Lower lobe of right lung (tissue), 2 donors: Measurements from ENCODE around the gene BRD2. TPM values are rescaled to one million over a fixed set of nuclear protein-coding genes. Genes with fewer than 3 reads are reported as not detected.
A peak's percentile ranks its signal among the peaks of the same experiment; 100 is the strongest.

Source experiments
- ATAC-seq, 2 donors: fragments of 200-7000 bp; cut with Tn5 transposase; one replicate each; pipeline ENCODE4 v1.9.1; 2020 to 2022; ENCODE audit warnings: mild to moderate bottlenecking in 2 of 2, moderate library complexity in 2 of 2
- DNase-seq: peaks from one replicate; pipeline ENCODE4 v3.0.0-alpha.2; 2020
- H3K27ac ChIP-seq: fragments of 200-600 bp; one replicate; pipeline ENCODE4 v1.8.0; 2022
- H3K27me3 ChIP-seq: fragments of 200-600 bp; one replicate; pipeline ENCODE4 v1.8.0; 2022; ENCODE audit warnings: low read depth
- H3K36me3 ChIP-seq: fragments of 200-600 bp; one replicate; pipeline ENCODE4 v1.8.0; 2022; ENCODE audit warnings: mild to moderate bottlenecking
- H3K4me1 ChIP-seq: fragments of 200-600 bp; one replicate; pipeline ENCODE4 v1.8.0; 2022
- H3K4me3 ChIP-seq: fragments of 200-600 bp; one replicate; pipeline ENCODE4 v1.8.0; 2022; ENCODE audit warnings: mild to moderate bottlenecking
- H3K9me3 ChIP-seq: fragments of 200-600 bp; one replicate; pipeline ENCODE4 v1.8.0; 2022
- CTCF ChIP-seq: fragments of 200-600 bp; IDR thresholded peaks from one replicate; pipeline ENCODE4 v1.8.0; 2022; ENCODE audit warnings: antibody characterized with exemption, mild to moderate bottlenecking
- intact Hi-C: fragments of 100-400 bp; cut with DNase I; formaldehyde crosslinking; loops from one replicate; pipeline ENCODE4 v1.11.0; 2022
- total RNA-seq: library from RNA; stranded (reverse); fragmentation: NEBNext Ultra II Directional; extraction: Animal tissue kit (Norgen Biotek cat#: 25700); gene quantifications from one replicate; pipeline ENCODE4 v1.2.1, GENCODE V29; 2021
- donor health status: DM: no; HTN: yes; CAD: no; lungs with severe emphysema.

Gene BRD2
- total RNA-seq, 1 donor from 2014 or later, result 173 TPM

DNA sequence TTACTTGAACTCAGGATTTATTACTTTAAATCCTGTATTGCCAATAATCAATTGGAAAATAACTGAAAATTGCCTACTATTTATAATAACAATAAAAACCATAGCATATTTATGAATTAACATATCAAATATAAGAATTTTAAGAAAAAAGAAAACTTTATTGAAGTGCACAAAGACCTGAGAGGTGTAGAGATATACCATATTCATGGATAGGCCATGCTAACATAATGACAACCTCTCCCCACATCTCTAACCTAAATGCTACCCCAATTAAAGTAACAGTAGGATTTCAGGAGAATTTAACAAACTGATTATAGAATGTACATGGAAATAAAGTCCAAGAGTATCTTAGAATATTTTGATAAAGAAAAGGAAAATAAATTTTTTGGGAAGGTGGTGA lies 22.4 kb upstream of the BRD2 start:
- H3K4me1 ChIP-seq, result peaks cover 51% of the 10 kb centered on the region
- no peak for TF ChIP-seq CTCF
- H3K27ac ChIP-seq, result no peak overlapping the region
- ATAC-seq (no peak), DNase-seq (no peak)
- H3K36me3 ChIP-seq, result peaks cover 12% of the 10 kb centered on the region
- no peak overlapping the region for H3K4me3 ChIP-seq
- intact Hi-C loops, result no loop called here
- no peaks in the 10 kb centered on the region for H3K27me3 ChIP-seq
- no peaks in the 10 kb centered on the region for H3K9me3 ChIP-seq

DNA sequence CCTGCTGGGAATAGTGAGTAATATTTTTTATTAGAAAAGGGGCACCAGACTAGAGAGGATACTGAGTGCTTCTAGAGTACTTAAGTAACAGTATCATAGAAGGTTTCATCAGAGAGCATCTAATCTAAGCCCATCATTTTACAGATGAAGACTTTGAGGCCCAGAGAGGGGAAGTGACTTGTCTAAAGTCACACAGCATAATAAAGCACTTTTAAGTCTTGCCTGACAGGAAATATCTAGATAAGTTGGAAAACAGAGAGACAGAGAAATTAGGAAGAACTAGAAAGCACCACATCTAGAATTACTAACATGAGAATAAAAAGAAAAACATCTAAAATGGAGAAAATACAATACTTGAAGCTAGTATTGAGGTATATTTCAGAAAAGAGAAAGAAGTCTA lies 21.5 kb upstream of the BRD2 start:
- H3K4me3 ChIP-seq, result no peak overlapping the region
- H3K4me1 ChIP-seq, result peaks cover 51% of the 10 kb centered on the region
- no peak for DNase-seq
- intact Hi-C loops, result no loop called here
- no peaks in the 10 kb centered on the region for H3K9me3 ChIP-seq
- peaks cover 12% of the 10 kb centered on the region for H3K36me3 ChIP-seq
- ATAC-seq, result no peak
- TF ChIP-seq CTCF, result no peak
- H3K27me3 ChIP-seq, result no peaks in the 10 kb centered on the region
- no peak overlapping the region for H3K27ac ChIP-seq

DNA sequence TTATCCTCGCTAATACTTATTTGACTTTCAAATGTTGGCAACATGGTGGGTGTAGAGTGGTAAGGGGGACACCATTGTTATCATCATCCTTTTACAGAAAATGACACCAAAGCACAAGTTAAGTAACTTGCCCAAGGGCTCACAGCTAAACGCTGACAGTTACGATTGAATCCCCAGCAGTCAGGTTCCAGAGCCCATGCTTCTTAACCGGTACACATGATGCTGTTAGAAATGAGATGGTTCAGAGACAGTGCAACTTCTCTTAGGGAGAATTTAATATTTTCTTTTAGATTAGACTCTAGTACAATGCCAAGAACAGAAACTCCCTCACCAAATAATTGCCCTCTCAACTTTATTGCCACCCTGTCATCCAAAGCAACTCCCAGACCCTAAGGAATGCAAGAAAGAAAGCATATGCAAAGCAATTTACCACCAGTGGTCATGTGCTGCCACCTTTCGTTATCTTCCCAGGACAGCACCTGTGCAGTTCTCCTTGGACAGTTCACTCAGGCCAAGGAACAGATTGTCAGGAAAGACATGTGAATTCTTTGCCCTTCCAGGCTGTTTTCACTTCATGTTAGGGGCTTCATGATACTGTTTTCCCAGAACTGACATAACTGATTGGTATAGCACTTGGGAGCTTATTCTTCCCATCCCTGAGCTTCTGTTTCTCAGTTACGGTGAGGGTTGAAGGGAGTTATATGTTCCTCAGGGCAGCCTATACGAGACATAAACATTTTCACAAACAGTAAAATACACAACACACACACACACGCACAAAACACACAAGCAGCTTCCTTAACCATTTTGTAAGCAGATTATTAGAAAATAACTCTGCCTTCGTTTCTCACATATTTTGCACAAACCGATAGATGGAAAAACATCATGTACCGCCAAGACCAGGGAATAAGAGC lies 20.6 kb upstream of the BRD2 start:
- Histone ChIP-seq H3K9me3 (no peaks in the 10 kb centered on the region), H3K27me3 (no peaks in the 10 kb centered on the region), H3K36me3 (peaks cover 12% of the 10 kb centered on the region), H3K27ac (no peak overlapping the region), H3K4me1 (peaks cover 51% of the 10 kb centered on the region), H3K4me3 (no peak overlapping the region)
- TF ChIP-seq CTCF, result peak; percentile 54
- peak in 1 of 2 donors; percentile 61 for ATAC-seq
- intact Hi-C loops, result no loop called here
- DNase-seq, result no peak

- intact Hi-C loops, result no loop called here
- no peak for ATAC-seq
- no peak for TF ChIP-seq CTCF
- Histone ChIP-seq H3K27me3 (no peaks in the 10 kb centered on the region), H3K27ac (no peak overlapping the region), H3K4me3 (no peak overlapping the region), H3K4me1 (peaks cover 52% of the 10 kb centered on the region), H3K36me3 (peaks cover 12% of the 10 kb centered on the region), H3K9me3 (no peaks in the 10 kb centered on the region)
- no peak for DNase-seq
These were observed 19.3 kb upstream of the BRD2 start for GRCh38 chr6:32949113-32949512.

DNA sequence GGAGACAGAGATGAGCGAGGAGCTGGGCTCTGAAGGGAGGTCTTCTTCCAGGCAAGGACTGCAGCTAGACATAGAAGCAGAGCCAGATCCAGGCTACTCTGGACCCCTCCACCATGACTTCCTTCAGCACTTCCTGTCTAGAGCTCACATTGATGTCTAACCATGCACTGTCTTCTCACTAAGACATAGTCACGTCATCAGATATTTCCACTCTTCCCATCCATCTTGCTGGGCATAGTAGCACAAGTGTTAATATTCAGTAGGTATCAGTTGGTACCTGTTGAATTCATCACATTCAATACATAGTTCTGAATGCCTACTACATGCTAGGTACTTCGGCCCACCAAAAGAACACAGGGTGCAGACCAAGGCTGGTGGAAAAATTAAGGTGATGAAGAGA lies 18.4 kb upstream of the BRD2 start:
- Histone ChIP-seq H3K4me1 (peaks cover 51% of the 10 kb centered on the region), H3K27ac (no peak overlapping the region), H3K36me3 (peaks cover 12% of the 10 kb centered on the region), H3K4me3 (no peak overlapping the region), H3K9me3 (no peaks in the 10 kb centered on the region), H3K27me3 (no peaks in the 10 kb centered on the region)
- intact Hi-C loops, result no loop called here
- no peak for DNase-seq
- no peak for ATAC-seq
- no peak for TF ChIP-seq CTCF
